Measurements from ENCODE around the gene DUSP7. TPM values are rescaled to one million over a fixed set of nuclear protein-coding genes. Genes with fewer than 3 reads are reported as not detected.
"Not testable (repeated sequence)": the region's sequence is repeated elsewhere in the genome, so short reads cannot be mapped to it uniquely, and the experiment has no call there.

DUSP7 gene
- total RNA-seq, 1 donor from 2014 or later = 21.7 TPM

DNA sequence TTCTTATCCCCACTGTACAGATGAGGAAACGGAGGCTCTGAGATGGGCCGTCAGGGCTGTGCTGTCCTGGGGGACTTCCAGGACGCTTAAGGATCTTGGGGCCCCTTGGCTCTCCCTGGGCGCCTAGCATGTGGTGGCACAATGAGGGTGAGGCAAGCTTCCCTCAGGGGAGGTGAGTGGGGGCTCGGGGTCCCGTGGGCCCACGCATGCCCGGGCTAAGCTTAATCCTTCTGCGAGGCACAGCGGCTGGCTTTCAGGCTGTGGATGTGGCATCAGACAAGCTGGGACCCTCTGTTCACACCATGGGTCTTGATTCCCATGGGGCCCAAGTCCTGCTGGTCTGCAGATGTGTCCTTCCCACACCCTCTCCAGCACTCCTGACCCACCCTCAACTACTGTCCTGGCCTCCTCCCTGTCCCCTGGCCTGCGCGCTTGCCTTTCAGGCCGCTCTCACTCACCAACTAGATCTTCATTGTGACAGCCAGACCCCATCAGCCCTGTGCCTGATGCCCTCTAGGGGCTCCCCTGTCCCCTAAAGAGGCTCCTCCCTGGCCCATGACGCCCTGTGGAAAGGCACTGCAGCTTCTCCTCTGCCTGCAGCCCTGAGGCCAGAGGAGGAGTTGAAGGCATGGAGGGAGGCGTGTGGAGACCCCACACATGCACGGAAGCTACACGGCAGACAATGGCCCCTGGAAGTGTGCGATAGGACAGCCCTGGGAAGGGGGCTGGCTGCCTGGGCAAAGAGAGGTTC, 11.3 kb downstream of the DUSP7 start:
- peaks cover 8% of the 10 kb centered on the region for H3K36me3 Mint-ChIP-seq (ENCODE audit: low read depth, unreplicated experiment)
- no peak overlapping the region for H3K4me3 Mint-ChIP-seq (ENCODE audit: unreplicated experiment)
- no peak overlapping the region for H3K27ac Mint-ChIP-seq (ENCODE audit: unreplicated experiment)
- H3K27me3 Mint-ChIP-seq (ENCODE audit: unreplicated experiment) = peaks cover 4% of the 10 kb centered on the region
- H3K4me1 Mint-ChIP-seq (ENCODE audit: unreplicated experiment) = peaks cover 29% of the 10 kb centered on the region
- no peaks in the 10 kb centered on the region for H3K9me3 Mint-ChIP-seq (ENCODE audit: unreplicated experiment)
- no peak for TF ChIP-seq CTCF (IDR thresholded peaks at IDR 0.05; ENCODE audit: unreplicated experiment)
- no peak for DNase-seq (ENCODE audit: low spot score)

DNA sequence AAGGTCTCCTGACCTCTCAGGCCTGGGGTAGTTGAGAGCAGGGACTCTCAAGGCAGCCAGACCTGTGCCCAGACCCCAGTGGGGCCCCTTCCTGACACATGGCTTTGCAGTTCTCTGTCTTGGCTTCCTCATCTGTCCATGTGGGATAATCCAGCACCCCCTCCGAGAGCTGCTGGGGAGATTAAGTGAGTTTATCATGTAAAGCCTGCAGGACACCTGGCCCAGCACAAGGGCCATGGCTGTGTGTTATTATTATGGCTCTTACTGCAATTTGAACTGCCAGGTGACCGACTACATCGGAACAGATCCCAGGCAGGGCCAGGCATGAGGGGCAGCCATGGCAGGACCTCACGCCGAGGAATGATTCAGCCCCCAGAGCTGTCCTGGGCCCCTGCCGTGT, 12.6 kb downstream of the DUSP7 start:
- H3K4me3 Mint-ChIP-seq (ENCODE audit: unreplicated experiment) = no peak overlapping the region
- no peak overlapping the region for H3K27ac Mint-ChIP-seq (ENCODE audit: unreplicated experiment)
- peaks cover 8% of the 10 kb centered on the region for H3K36me3 Mint-ChIP-seq (ENCODE audit: low read depth, unreplicated experiment)
- peaks cover 30% of the 10 kb centered on the region for H3K4me1 Mint-ChIP-seq (ENCODE audit: unreplicated experiment)
- no peaks in the 10 kb centered on the region for H3K9me3 Mint-ChIP-seq (ENCODE audit: unreplicated experiment)
- TF ChIP-seq CTCF (IDR thresholded peaks at IDR 0.05; ENCODE audit: unreplicated experiment) = no peak
- no peak for DNase-seq (ENCODE audit: low spot score)
- peaks cover 4% of the 10 kb centered on the region for H3K27me3 Mint-ChIP-seq (ENCODE audit: unreplicated experiment)

DNA sequence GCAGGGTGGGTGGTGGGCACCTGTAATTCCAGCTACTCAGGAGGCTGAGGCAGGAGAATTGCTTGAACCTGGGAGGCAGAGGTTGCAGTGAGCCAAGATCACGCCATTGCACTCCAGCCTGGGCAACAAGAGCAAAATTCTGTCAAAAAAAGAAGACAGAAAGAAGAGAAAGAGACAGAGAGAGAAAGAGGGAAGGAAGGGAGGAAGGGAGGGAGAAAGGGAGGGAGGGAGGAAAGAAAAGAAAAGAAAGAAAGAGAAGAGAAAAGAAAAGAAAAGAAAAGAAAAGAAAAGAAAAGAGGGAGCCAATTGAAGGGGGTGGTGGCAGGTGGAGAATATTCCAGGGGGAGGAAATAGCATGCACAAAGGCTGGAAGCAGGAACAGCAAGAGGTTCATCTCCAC, 13.3 kb downstream of the DUSP7 start:
- H3K36me3 Mint-ChIP-seq (ENCODE audit: low read depth, unreplicated experiment); DNase-seq (ENCODE audit: low spot score); H3K4me3 Mint-ChIP-seq (ENCODE audit: unreplicated experiment); H3K27me3 Mint-ChIP-seq (ENCODE audit: unreplicated experiment); H3K27ac Mint-ChIP-seq (ENCODE audit: unreplicated experiment); H3K9me3 Mint-ChIP-seq (ENCODE audit: unreplicated experiment): not testable (repeated sequence)
- peaks cover 30% of the 10 kb centered on the region for H3K4me1 Mint-ChIP-seq (ENCODE audit: unreplicated experiment)

- Mint-ChIP-seq H3K27ac (ENCODE audit: unreplicated experiment) (no peak overlapping the region), H3K4me1 (ENCODE audit: unreplicated experiment) (peaks cover 23% of the 10 kb centered on the region), H3K9me3 (ENCODE audit: unreplicated experiment) (no peaks in the 10 kb centered on the region), H3K36me3 (ENCODE audit: low read depth, unreplicated experiment) (peaks cover 4% of the 10 kb centered on the region), H3K4me3 (ENCODE audit: unreplicated experiment) (no peak overlapping the region), H3K27me3 (ENCODE audit: unreplicated experiment) (peaks cover 2% of the 10 kb centered on the region)
- no peak for DNase-seq (ENCODE audit: low spot score)
- TF ChIP-seq CTCF (IDR thresholded peaks at IDR 0.05; ENCODE audit: unreplicated experiment) = no peak
Observed at GRCh38 chr3:52041118-52041731, 15.1 kb downstream of the DUSP7 start.

DNA sequence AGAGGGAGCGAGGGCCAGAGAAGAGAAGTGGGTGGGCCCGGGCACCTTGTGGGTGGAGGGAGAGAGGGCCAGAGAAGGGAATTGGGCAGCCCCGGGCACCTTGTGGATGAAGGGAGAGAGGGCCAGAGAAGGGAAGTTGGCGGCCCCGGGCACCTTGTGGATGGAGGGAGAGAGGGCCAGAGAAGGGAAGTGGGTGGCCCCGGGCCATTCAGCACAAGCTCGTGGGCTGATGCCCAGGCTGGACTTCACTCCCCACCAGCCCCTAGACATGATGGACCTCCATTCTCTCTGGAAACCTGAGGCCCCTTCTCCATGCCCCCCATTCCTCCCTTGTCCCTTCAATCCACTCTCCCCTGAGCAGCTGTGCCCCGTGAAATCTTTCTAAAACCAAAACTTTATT, 15.8 kb downstream of the DUSP7 start:
- H3K9me3 Mint-ChIP-seq (ENCODE audit: unreplicated experiment) = no peaks in the 10 kb centered on the region
- peaks cover 2% of the 10 kb centered on the region for H3K27me3 Mint-ChIP-seq (ENCODE audit: unreplicated experiment)
- peaks cover 4% of the 10 kb centered on the region for H3K36me3 Mint-ChIP-seq (ENCODE audit: low read depth, unreplicated experiment)
- H3K4me1 Mint-ChIP-seq (ENCODE audit: unreplicated experiment) = peaks cover 21% of the 10 kb centered on the region
- no peak for TF ChIP-seq CTCF (IDR thresholded peaks at IDR 0.05; ENCODE audit: unreplicated experiment)
- DNase-seq (ENCODE audit: low spot score) = no peak
- H3K4me3 Mint-ChIP-seq (ENCODE audit: unreplicated experiment) = no peak overlapping the region
- H3K27ac Mint-ChIP-seq (ENCODE audit: unreplicated experiment) = no peak overlapping the region

All from endothelial cell (in vitro differentiated cells).